NCI-H446 treated with DMSO at 0.1 percent for 48 hours (cell line): ENCODE results near the gene KRTAP1-3.
"Not testable (repeated sequence)": the region's sequence is repeated elsewhere in the genome, so short reads cannot be mapped to it uniquely, and the experiment has no call there.

ENCODE experiments used
- DNase-seq: peaks from one replicate; lab custom pipeline; 2025; lab: John Stamatoyannopoulos, UW

The KRTAP1-3 gene

GRCh38 chr17:41010441-41010840 is 24.2 kb downstream of the KRTAP1-3 start:
- DNase-seq, result no peak

- no peak for DNase-seq
These were observed 24.7 kb downstream of the KRTAP1-3 start for GRCh38 chr17:41009936-41010335.

- DNase-seq, result no peak
These were observed 25.3 kb downstream of the KRTAP1-3 start for GRCh38 chr17:41009301-41009760.

- no peak for DNase-seq
These were observed 25.9 kb downstream of the KRTAP1-3 start, which contains the start of gene KRTAP3-1 for GRCh38 chr17:41008811-41009210. Gene KRTAP3-1 (minus strand): TSS chr17:41009128. CDS start chr17:41009074, 54 bp downstream.

- no peak for DNase-seq
These were observed 30.3 kb downstream of the KRTAP1-3 start for GRCh38 chr17:41004397-41004796.

- no peak for DNase-seq
These were observed 30.7 kb downstream of the KRTAP1-3 start for GRCh38 chr17:41003926-41004325.

GRCh38 chr17:41002814-41003213 is 31.9 kb downstream of the KRTAP1-3 start:
- DNase-seq, result no peak

- DNase-seq, result no peak
These were observed 32.9 kb downstream of the KRTAP1-3 start for GRCh38 chr17:41001795-41002194.

GRCh38 chr17:40999563-40999962 is 35.1 kb downstream of the KRTAP1-3 start, which contains the start of gene KRTAP3-2:
Gene KRTAP3-2 (minus strand): TSS chr17:40999906. CDS start chr17:40999853, 53 bp downstream.
- not testable (repeated sequence) for DNase-seq

- no peak for DNase-seq
These were observed 37.3 kb downstream of the KRTAP1-3 start for GRCh38 chr17:40997361-40997760.

- no peak for DNase-seq
These were observed 37.8 kb downstream of the KRTAP1-3 start for GRCh38 chr17:40996829-40997228.

GRCh38 chr17:40995116-40995515 is 39.6 kb downstream of the KRTAP1-3 start:
- no peak for DNase-seq

GRCh38 chr17:40993839-40994238 is 40.8 kb downstream of the KRTAP1-3 start, which contains the start of gene KRTAP3-3:
Gene KRTAP3-3 (minus strand): TSS chr17:40994164. CDS start chr17:40994097, 67 bp downstream.
- DNase-seq, result no peak

- no peak for DNase-seq
These were observed 41.6 kb downstream of the KRTAP1-3 start for GRCh38 chr17:40993084-40993483.

GRCh38 chr17:40992666-40993065 is 42.0 kb downstream of the KRTAP1-3 start:
- no peak for DNase-seq

GRCh38 chr17:40986920-40987319 is 47.8 kb downstream of the KRTAP1-3 start:
- DNase-seq, result no peak

- DNase-seq, result no peak
These were observed 50.4 kb downstream of the KRTAP1-3 start, which contains the start of gene KRT40 for GRCh38 chr17:40984226-40984625. Gene KRT40 (minus strand): TSS chr17:40984326. CDS start chr17:40984273, 53 bp downstream.
